GM19395 (cell line): Measurements from ENCODE around the gene LLCFC1.
"Not testable (repeated sequence)": the region's sequence is repeated elsewhere in the genome, so short reads cannot be mapped to it uniquely, and the experiment has no call there.

ENCODE experiments used
- ATAC-seq: cut with Tn5 transposase; IDR thresholded peaks from one replicate; pipeline ENCODE4 v1.9.1; 2021; ENCODE audit warnings: mild to moderate bottlenecking, moderate library complexity; ENCODE audit not compliant: unreplicated experiment

LLCFC1 gene

GRCh38 chr7:142978402-142978801 lies 39.1 kb downstream of the LLCFC1 start:
- ATAC-seq, result not testable (repeated sequence)

- ATAC-seq, result no peak
These were observed 44.5 kb downstream of the LLCFC1 start for GRCh38 chr7:142983825-142984224.

GRCh38 chr7:142984297-142984696 lies 45.0 kb downstream of the LLCFC1 start:
- no peak for ATAC-seq
